Measurements from ENCODE around the gene PDXK. TPM values are rescaled to one million over a fixed set of nuclear protein-coding genes. Genes with fewer than 3 reads are reported as not detected.

The PDXK gene
- total and polyA plus RNA-seq, 4 donors, result 25.8 to 94.4 (median 64.5) TPM

- Histone ChIP-seq H3K4me1 (ENCODE audit: control insufficient read depth in 1 of 2, insufficient read depth in 2 of 2, low read length in 2 of 2) (no peaks in the 10 kb centered on the region), H3K27ac (ENCODE audit: low read depth in 1 of 2, low read length in 2 of 2) (no peak overlapping the region), H3K9me3 (ENCODE audit: control insufficient read depth, low read length) (no peaks in the 10 kb centered on the region), H3K27me3 (ENCODE audit: control insufficient read depth in 1 of 2, insufficient read depth in 2 of 2, low read length in 1 of 2) (no peaks in the 10 kb centered on the region), H3K4me3 (ENCODE audit: low read length in 2 of 2) (no peak overlapping the region), H3K36me3 (ENCODE audit: control insufficient read depth in 1 of 2, insufficient read depth in 2 of 2, low read length in 1 of 2) (no peaks in the 10 kb centered on the region)
- 64 to 68% methylated on average over 23 to 24 of the region's 24 CpGs for WGBS, 2 donors
- no peak for DNase-seq
- ATAC-seq (ENCODE audit: low FRiP score), result no peak
- intact Hi-C loops (cut with DNase I), result no loop called here
Observed at GRCh38 chr21:43811262-43812105, 92.6 kb downstream of the PDXK start.

Other genes with a start within 250 kb of the PDXK start
- gene HSF2BP, start 59.6 kb upstream of the PDXK start, total RNA-seq, result under 1 TPM in 1 of 2 donors, not detected in 1; 0.51 TPM
- not detected for gene HSF2BP, start 59.6 kb upstream of the PDXK start, polyA plus RNA-seq
- gene RRP1B, start 59.6 kb upstream of the PDXK start, total RNA-seq, result 10 to 100 TPM; 15.9 to 16.4 TPM
- gene RRP1B, start 59.6 kb upstream of the PDXK start, polyA plus RNA-seq, result 1 to 10 TPM; 4.9 to 5.9 TPM
- gene CSTB, start 57.2 kb downstream of the PDXK start, total RNA-seq, result 10 to 100 TPM; 30.3 to 44.3 TPM
- 10 to 100 TPM; 44.6 to 71.6 TPM for gene CSTB, start 57.2 kb downstream of the PDXK start, polyA plus RNA-seq
- gene RRP1, start 70.4 kb downstream of the PDXK start, total RNA-seq, result 10 to 100 TPM; 17.5 to 18.1 TPM
- gene RRP1, start 70.4 kb downstream of the PDXK start, polyA plus RNA-seq, result 10 to 100 TPM in 1 of 2 donors, 1 to 10 TPM in 1; 4.4 to 17.9 TPM
- gene AGPAT3, start 146.1 kb downstream of the PDXK start, total RNA-seq, result 10 to 100 TPM; 36.0 to 45.5 TPM
- gene AGPAT3, start 146.1 kb downstream of the PDXK start, polyA plus RNA-seq, result 10 to 100 TPM in 1 of 2 donors, 1 to 10 TPM in 1; 8.3 to 11.4 TPM

Data from aorta (tissue), 5 donors.